ENCODE results near the gene RUBCNL.
"Not testable (repeated sequence)": the region's sequence is repeated elsewhere in the genome, so short reads cannot be mapped to it uniquely, and the experiment has no call there.

The RUBCNL gene

GRCh38 chr13:46387064-46387851 lies at the start of gene RUBCNL:
Gene RUBCNL (minus strand): TSS chr13:46387252. CDS start chr13:46372475, 14,777 bp downstream.
- H3K4me1 ChIP-seq (ENCODE audit: insufficient read depth, insufficient read length), result no peaks in the 10 kb centered on the region
- DNase-seq (ENCODE audit: low read depth, low spot score), result no peak
- peaks cover 56% of the 10 kb centered on the region for H3K27me3 ChIP-seq (ENCODE audit: insufficient read depth, insufficient read length)
- peak within 1 kb of the TSS; percentile 61 for H3K9ac ChIP-seq (ENCODE audit: insufficient read length, low read depth)
- H3K9me3 ChIP-seq (ENCODE audit: insufficient read depth, low read length), result no peaks in the 10 kb centered on the region
- no peaks in the 10 kb centered on the region for H3K36me3 ChIP-seq (ENCODE audit: insufficient read depth, insufficient read length, low read length)
- H3K4me3 ChIP-seq (ENCODE audit: insufficient read length, low read depth), result peak within 1 kb of the TSS; percentile 56
- no peak for TF ChIP-seq SUZ12 (IDR thresholded peaks at IDR 0.05; ENCODE audit: extremely low read depth, insufficient read depth, insufficient read length)
- TF ChIP-seq YY1 (IDR thresholded peaks at IDR 0.05; ENCODE audit: insufficient read depth, insufficient read length), result no peak
- no peak for TF ChIP-seq ZNF274 (IDR thresholded peaks at IDR 0.05; ENCODE audit: low read depth, low read length)

- H3K27me3 ChIP-seq (ENCODE audit: insufficient read depth, insufficient read length); H3K9me3 ChIP-seq (ENCODE audit: insufficient read depth, low read length); H3K4me3 ChIP-seq (ENCODE audit: insufficient read length, low read depth); H3K4me1 ChIP-seq (ENCODE audit: insufficient read depth, insufficient read length); H3K9ac ChIP-seq (ENCODE audit: insufficient read length, low read depth); H3K36me3 ChIP-seq (ENCODE audit: insufficient read depth, insufficient read length, low read length); DNase-seq (ENCODE audit: low read depth, low spot score): not testable (repeated sequence)
These were observed 42.5 kb upstream of the RUBCNL start for GRCh38 chr13:46429558-46429957.

GRCh38 chr13:46405457-46405856 lies 18.4 kb upstream of the RUBCNL start:
- no peaks in the 10 kb centered on the region for H3K36me3 ChIP-seq (ENCODE audit: insufficient read depth, insufficient read length, low read length)
- no peaks in the 10 kb centered on the region for H3K4me1 ChIP-seq (ENCODE audit: insufficient read depth, insufficient read length)
- H3K4me3 ChIP-seq (ENCODE audit: insufficient read length, low read depth), result no peak overlapping the region
- DNase-seq (ENCODE audit: low read depth, low spot score), result no peak
- no peak overlapping the region for H3K9ac ChIP-seq (ENCODE audit: insufficient read length, low read depth)
- no peaks in the 10 kb centered on the region for H3K27me3 ChIP-seq (ENCODE audit: insufficient read depth, insufficient read length)
- peaks cover 11% of the 10 kb centered on the region for H3K9me3 ChIP-seq (ENCODE audit: insufficient read depth, low read length)
- TF ChIP-seq ZNF274 (IDR thresholded peaks at IDR 0.05; ENCODE audit: low read depth, low read length) (no peak), YY1 (IDR thresholded peaks at IDR 0.05; ENCODE audit: insufficient read depth, insufficient read length) (no peak), SUZ12 (IDR thresholded peaks at IDR 0.05; ENCODE audit: extremely low read depth, insufficient read depth, insufficient read length) (no peak)

- Histone ChIP-seq H3K36me3 (ENCODE audit: insufficient read depth, insufficient read length, low read length) (no peaks in the 10 kb centered on the region), H3K9me3 (ENCODE audit: insufficient read depth, low read length) (peaks cover 11% of the 10 kb centered on the region), H3K4me3 (ENCODE audit: insufficient read length, low read depth) (no peak overlapping the region), H3K4me1 (ENCODE audit: insufficient read depth, insufficient read length) (no peaks in the 10 kb centered on the region), H3K27me3 (ENCODE audit: insufficient read depth, insufficient read length) (no peaks in the 10 kb centered on the region), H3K9ac (ENCODE audit: insufficient read length, low read depth) (no peak overlapping the region)
- TF ChIP-seq ZNF274 (IDR thresholded peaks at IDR 0.05; ENCODE audit: low read depth, low read length), result no peak
- TF ChIP-seq YY1 (IDR thresholded peaks at IDR 0.05; ENCODE audit: insufficient read depth, insufficient read length), result no peak
- TF ChIP-seq SUZ12 (IDR thresholded peaks at IDR 0.05; ENCODE audit: extremely low read depth, insufficient read depth, insufficient read length), result no peak
- no peak for DNase-seq (ENCODE audit: low read depth, low spot score)
These were observed 17.7 kb upstream of the RUBCNL start for GRCh38 chr13:46404733-46405100.

- DNase-seq (ENCODE audit: low read depth, low spot score), result no peak
- H3K27me3 ChIP-seq (ENCODE audit: insufficient read depth, insufficient read length), result no peaks in the 10 kb centered on the region
- TF ChIP-seq ZNF274 (IDR thresholded peaks at IDR 0.05; ENCODE audit: low read depth, low read length) (no peak), YY1 (IDR thresholded peaks at IDR 0.05; ENCODE audit: insufficient read depth, insufficient read length) (no peak), SUZ12 (IDR thresholded peaks at IDR 0.05; ENCODE audit: extremely low read depth, insufficient read depth, insufficient read length) (no peak)
- no peaks in the 10 kb centered on the region for H3K4me1 ChIP-seq (ENCODE audit: insufficient read depth, insufficient read length)
- H3K9ac ChIP-seq (ENCODE audit: insufficient read length, low read depth), result no peak overlapping the region
- H3K4me3 ChIP-seq (ENCODE audit: insufficient read length, low read depth), result no peak overlapping the region
- H3K9me3 ChIP-seq (ENCODE audit: insufficient read depth, low read length), result peaks cover 11% of the 10 kb centered on the region
- no peaks in the 10 kb centered on the region for H3K36me3 ChIP-seq (ENCODE audit: insufficient read depth, insufficient read length, low read length)
These were observed 17.0 kb upstream of the RUBCNL start for GRCh38 chr13:46403851-46404732.

- no peaks in the 10 kb centered on the region for H3K4me1 ChIP-seq (ENCODE audit: insufficient read depth, insufficient read length)
- peaks cover 11% of the 10 kb centered on the region for H3K9me3 ChIP-seq (ENCODE audit: insufficient read depth, low read length)
- no peaks in the 10 kb centered on the region for H3K27me3 ChIP-seq (ENCODE audit: insufficient read depth, insufficient read length)
- no peaks in the 10 kb centered on the region for H3K36me3 ChIP-seq (ENCODE audit: insufficient read depth, insufficient read length, low read length)
- no peak overlapping the region for H3K4me3 ChIP-seq (ENCODE audit: insufficient read length, low read depth)
- no peak for DNase-seq (ENCODE audit: low read depth, low spot score)
- TF ChIP-seq ZNF274 (IDR thresholded peaks at IDR 0.05; ENCODE audit: low read depth, low read length), result no peak
- no peak for TF ChIP-seq SUZ12 (IDR thresholded peaks at IDR 0.05; ENCODE audit: extremely low read depth, insufficient read depth, insufficient read length)
- no peak for TF ChIP-seq YY1 (IDR thresholded peaks at IDR 0.05; ENCODE audit: insufficient read depth, insufficient read length)
- H3K9ac ChIP-seq (ENCODE audit: insufficient read length, low read depth), result no peak overlapping the region
These were observed 15.1 kb upstream of the RUBCNL start for GRCh38 chr13:46402178-46402577.

- Histone ChIP-seq H3K9me3 (ENCODE audit: insufficient read depth, low read length) (peaks cover 11% of the 10 kb centered on the region), H3K4me3 (ENCODE audit: insufficient read length, low read depth) (no peak overlapping the region), H3K4me1 (ENCODE audit: insufficient read depth, insufficient read length) (no peaks in the 10 kb centered on the region), H3K27me3 (ENCODE audit: insufficient read depth, insufficient read length) (no peaks in the 10 kb centered on the region), H3K9ac (ENCODE audit: insufficient read length, low read depth) (no peak overlapping the region), H3K36me3 (ENCODE audit: insufficient read depth, insufficient read length, low read length) (no peaks in the 10 kb centered on the region)
- TF ChIP-seq ZNF274 (IDR thresholded peaks at IDR 0.05; ENCODE audit: low read depth, low read length), result no peak
- no peak for TF ChIP-seq YY1 (IDR thresholded peaks at IDR 0.05; ENCODE audit: insufficient read depth, insufficient read length)
- TF ChIP-seq SUZ12 (IDR thresholded peaks at IDR 0.05; ENCODE audit: extremely low read depth, insufficient read depth, insufficient read length), result no peak
- no peak for DNase-seq (ENCODE audit: low read depth, low spot score)
These were observed 14.4 kb upstream of the RUBCNL start for GRCh38 chr13:46401432-46401831.

Measured in NT2/D1 (cell line).